Thoracic aorta (tissue), 2 donors: Measurements from ENCODE around the gene AGMO. TPM values are rescaled to one million over a fixed set of nuclear protein-coding genes. Genes with fewer than 3 reads are reported as not detected.

Experiments
- ATAC-seq: fragments of 150-250 bp; one replicate; pipeline ENCODE4 v1.8.0; 2017; ENCODE audit warnings: low read depth; ENCODE audit not compliant: insufficient number of reproducible peaks, low FRiP score
- DNase-seq: peaks from one replicate; pipeline ENCODE4 v3.0.0-alpha.2; 2020; ENCODE audit warnings: low spot score
- H3K27ac ChIP-seq, 2 donors: fragments of 200-600 bp; sonication (generic); 1 replicate in 1 of 2; 2 replicates in 1 of 2; pipeline ENCODE4 v1.5.1; 2016; ENCODE audit warnings: mild to moderate bottlenecking in 2 of 2, moderate library complexity in 2 of 2
- H3K27me3 ChIP-seq: fragments of 200-600 bp; sonication (generic); replicated peaks from 2 replicates; pipeline ENCODE4 v1.6.0; 2016; ENCODE audit warnings: mild to moderate bottlenecking; ENCODE audit not compliant: insufficient read depth
- H3K36me3 ChIP-seq: fragments of 200-600 bp; sonication (generic); one replicate; pipeline ENCODE4 v1.5.1; 2016
- H3K4me1 ChIP-seq, 2 donors: fragments of 200-600 bp; sonication (generic); 1 replicate in 1 of 2; 2 replicates in 1 of 2; pipeline versions ENCODE4 v1.5.1 to v1.6.0; 2016; ENCODE audit warnings: low read depth in 2 of 2, mild to moderate bottlenecking in 1 of 2; ENCODE audit not compliant: control insufficient read depth in 1 of 2
- H3K4me3 ChIP-seq: fragments of 200-600 bp; sonication (generic); 2 replicates; pipeline ENCODE4 v1.5.1; 2016; ENCODE audit warnings: mild to moderate bottlenecking
- H3K9me3 ChIP-seq: fragments of 200-600 bp; sonication (generic); 2 replicates; pipeline ENCODE4 v1.5.1; 2016
- CTCF ChIP-seq: fragments of 200-600 bp; sonication (generic); IDR thresholded peaks from one replicate; pipeline ENCODE4 v1.5.1; 2019; ENCODE audit warnings: antibody characterized with exemption
- total RNA-seq, 2 donors: library from RNA; depleted of rRNA; stranded (reverse); fragments of >200 nt; gene quantifications; one replicate each; pipeline versions ENCODE4 v1.1.0 to v1.2.3, GENCODE V29; 2016

Gene AGMO
- total RNA-seq, 2 donors from 2014 or later, result 0.85 to 3.0 TPM

GRCh38 chr7:15495170-15495569, 66.6 kb downstream of the AGMO start:
- Histone ChIP-seq H3K27me3 (no peaks in the 10 kb centered on the region), H3K4me3 (no peak overlapping the region), H3K4me1 (peaks cover 0 to under 1% of the 10 kb centered on the region in 2 donors), H3K36me3 (no peaks in the 10 kb centered on the region), H3K27ac (no peak overlapping the region), H3K9me3 (no peaks in the 10 kb centered on the region)
- no peak for TF ChIP-seq CTCF
- ATAC-seq, result no peak
- no peak for DNase-seq

DNA sequence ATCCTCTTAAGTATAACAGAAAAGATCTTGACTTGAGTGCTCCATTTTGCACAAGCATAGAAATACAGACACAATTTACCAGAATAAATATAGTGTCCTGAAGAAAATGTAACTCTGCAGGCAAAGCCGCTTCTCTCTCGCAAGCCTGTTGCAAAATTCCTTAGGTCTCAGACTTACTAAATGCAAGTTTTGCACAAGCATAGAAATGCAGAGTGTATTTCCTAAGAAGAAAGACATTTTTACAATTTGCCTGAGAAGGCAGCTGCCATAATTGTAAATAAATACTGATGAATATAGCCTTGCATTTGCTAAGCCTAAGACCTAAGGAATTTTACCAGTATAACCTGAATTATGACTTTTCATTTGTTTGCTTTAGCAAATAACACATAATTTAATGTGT, 67.1 kb downstream of the AGMO start:
- no peak for TF ChIP-seq CTCF
- no peak overlapping the region for H3K4me3 ChIP-seq
- no peaks in the 10 kb centered on the region for H3K27me3 ChIP-seq
- H3K9me3 ChIP-seq, result no peaks in the 10 kb centered on the region
- DNase-seq (no peak), ATAC-seq (no peak)
- peaks cover under 1 to 5% of the 10 kb centered on the region in 2 donors for H3K4me1 ChIP-seq
- no peak overlapping the region for H3K27ac ChIP-seq
- no peaks in the 10 kb centered on the region for H3K36me3 ChIP-seq

GRCh38 chr7:15491361-15491760, 70.5 kb downstream of the AGMO start:
- ATAC-seq, result no peak
- H3K27ac ChIP-seq, result no peak overlapping the region
- no peaks in the 10 kb centered on the region for H3K9me3 ChIP-seq
- H3K4me1 ChIP-seq, result peaks cover 7 to 13% of the 10 kb centered on the region in 2 donors
- DNase-seq, result no peak
- no peak for TF ChIP-seq CTCF
- H3K4me3 ChIP-seq, result no peak overlapping the region
- no peaks in the 10 kb centered on the region for H3K36me3 ChIP-seq
- H3K27me3 ChIP-seq, result no peaks in the 10 kb centered on the region

- no peaks in the 10 kb centered on the region for H3K9me3 ChIP-seq
- no peak overlapping the region for H3K27ac ChIP-seq
- H3K4me3 ChIP-seq, result no peak overlapping the region
- no peak for TF ChIP-seq CTCF
- no peaks in the 10 kb centered on the region for H3K27me3 ChIP-seq
- H3K4me1 ChIP-seq, result peaks cover 7 to 13% of the 10 kb centered on the region in 2 donors
- H3K36me3 ChIP-seq, result no peaks in the 10 kb centered on the region
- ATAC-seq (no peak), DNase-seq (no peak)
Measured at GRCh38 chr7:15490291-15490690, 71.5 kb downstream of the AGMO start.

- Histone ChIP-seq H3K4me1 (peaks cover 7 to 13% of the 10 kb centered on the region in 2 donors), H3K27me3 (no peaks in the 10 kb centered on the region), H3K4me3 (no peak overlapping the region), H3K27ac (no peak overlapping the region), H3K9me3 (no peaks in the 10 kb centered on the region), H3K36me3 (no peaks in the 10 kb centered on the region)
- TF ChIP-seq CTCF, result no peak
- ATAC-seq (no peak), DNase-seq (no peak)
Measured at GRCh38 chr7:15489861-15490260, 72.0 kb downstream of the AGMO start.
